ENCODE results near the gene FAM186B. TPM values are rescaled to one million over a fixed set of nuclear protein-coding genes. Genes with fewer than 3 reads are reported as not detected.

FAM186B gene
- total and polyA plus RNA-seq, 9 donors = 0.11 to 1.5 (median 0.73) TPM

GRCh38 chr12:49643135-49643534 lies 37.7 kb upstream of the FAM186B start:
- WGBS, 3 donors = 70 to 83% (median 72%) methylated on average over 7 of the region's 7 CpGs
- Histone ChIP-seq H3K27me3 (no peaks in the 10 kb centered on the region), H3K4me3 (no peak overlapping the region), H3K9me3 (no peaks in the 10 kb centered on the region), H3K4me1 (ENCODE audit: insufficient read depth) (no peaks in the 10 kb centered on the region), H3K27ac (no peak overlapping the region), H3K36me3 (no peaks in the 10 kb centered on the region)
- intact Hi-C loops (cut with DNase I) = no loop called here
- TF ChIP-seq CTCF (IDR thresholded peaks at IDR 0.05) (no peak), POLR2A (IDR thresholded peaks at IDR 0.05) (no peak), EP300 (IDR thresholded peaks at IDR 0.05) (no peak)
- peak in 1 of 5 donors; percentile 18 for DNase-seq

GRCh38 chr12:49642370-49642802 lies 36.9 kb upstream of the FAM186B start:
- no peaks in the 10 kb centered on the region for H3K36me3 ChIP-seq
- no peak overlapping the region for H3K4me3 ChIP-seq
- 73 to 81% (median 75%) methylated on average over 11 of the region's 11 CpGs for WGBS, 3 donors
- peaks cover under 1% of the 10 kb centered on the region for H3K4me1 ChIP-seq (ENCODE audit: insufficient read depth)
- DNase-seq = peak in 1 of 5 donors; percentile 35
- intact Hi-C loops (cut with DNase I) = no loop called here
- TF ChIP-seq EP300 (IDR thresholded peaks at IDR 0.05) = no peak
- TF ChIP-seq CTCF (IDR thresholded peaks at IDR 0.05) = no peak
- no peak for TF ChIP-seq POLR2A (IDR thresholded peaks at IDR 0.05)
- no peaks in the 10 kb centered on the region for H3K27me3 ChIP-seq
- no peaks in the 10 kb centered on the region for H3K9me3 ChIP-seq
- H3K27ac ChIP-seq = no peak overlapping the region

- H3K27me3 ChIP-seq = no peaks in the 10 kb centered on the region
- no peaks in the 10 kb centered on the region for H3K9me3 ChIP-seq
- WGBS, 3 donors = 78 to 85% (median 83%) methylated on average over 17 of the region's 17 CpGs
- TF ChIP-seq CTCF (IDR thresholded peaks at IDR 0.05) = no peak
- no peak for TF ChIP-seq EP300 (IDR thresholded peaks at IDR 0.05)
- no peak for TF ChIP-seq POLR2A (IDR thresholded peaks at IDR 0.05)
- H3K4me3 ChIP-seq = no peak overlapping the region
- peak in 2 of 5 donors; percentile 17 to 32 for DNase-seq
- intact Hi-C loops (cut with DNase I) = no loop called here
- H3K36me3 ChIP-seq = no peaks in the 10 kb centered on the region
- no peak overlapping the region for H3K27ac ChIP-seq
- H3K4me1 ChIP-seq (ENCODE audit: insufficient read depth) = peaks cover 4% of the 10 kb centered on the region
Observed at GRCh38 chr12:49641748-49642369, 36.4 kb upstream of the FAM186B start.

- Histone ChIP-seq H3K4me3 (no peak overlapping the region), H3K36me3 (no peaks in the 10 kb centered on the region), H3K27me3 (no peaks in the 10 kb centered on the region), H3K9me3 (no peaks in the 10 kb centered on the region), H3K4me1 (ENCODE audit: insufficient read depth) (peaks cover 6% of the 10 kb centered on the region), H3K27ac (peak overlapping the region in 1 of 2 donors; percentile 44)
- intact Hi-C loops (cut with DNase I) = no loop called here
- peak; percentile 59 to 78 (median 65) for DNase-seq
- TF ChIP-seq CTCF (IDR thresholded peaks at IDR 0.05) (peak; percentile 27 to 72 (median 69)), EP300 (IDR thresholded peaks at IDR 0.05) (no peak), POLR2A (IDR thresholded peaks at IDR 0.05) (no peak)
- WGBS, 3 donors = 3 to 5% (median 4%) methylated on average over 9 of the region's 9 CpGs
Observed at GRCh38 chr12:49636979-49637755, 31.7 kb upstream of the FAM186B start.
